GM19463 (cell line): ENCODE measurements around the gene INTS1.

Experiments
- ATAC-seq: cut with Tn5 transposase; IDR thresholded peaks from one replicate; pipeline ENCODE4 v1.9.1; 2021; ENCODE audit warnings: mild to moderate bottlenecking, moderate library complexity; ENCODE audit not compliant: unreplicated experiment

INTS1 gene

DNA sequence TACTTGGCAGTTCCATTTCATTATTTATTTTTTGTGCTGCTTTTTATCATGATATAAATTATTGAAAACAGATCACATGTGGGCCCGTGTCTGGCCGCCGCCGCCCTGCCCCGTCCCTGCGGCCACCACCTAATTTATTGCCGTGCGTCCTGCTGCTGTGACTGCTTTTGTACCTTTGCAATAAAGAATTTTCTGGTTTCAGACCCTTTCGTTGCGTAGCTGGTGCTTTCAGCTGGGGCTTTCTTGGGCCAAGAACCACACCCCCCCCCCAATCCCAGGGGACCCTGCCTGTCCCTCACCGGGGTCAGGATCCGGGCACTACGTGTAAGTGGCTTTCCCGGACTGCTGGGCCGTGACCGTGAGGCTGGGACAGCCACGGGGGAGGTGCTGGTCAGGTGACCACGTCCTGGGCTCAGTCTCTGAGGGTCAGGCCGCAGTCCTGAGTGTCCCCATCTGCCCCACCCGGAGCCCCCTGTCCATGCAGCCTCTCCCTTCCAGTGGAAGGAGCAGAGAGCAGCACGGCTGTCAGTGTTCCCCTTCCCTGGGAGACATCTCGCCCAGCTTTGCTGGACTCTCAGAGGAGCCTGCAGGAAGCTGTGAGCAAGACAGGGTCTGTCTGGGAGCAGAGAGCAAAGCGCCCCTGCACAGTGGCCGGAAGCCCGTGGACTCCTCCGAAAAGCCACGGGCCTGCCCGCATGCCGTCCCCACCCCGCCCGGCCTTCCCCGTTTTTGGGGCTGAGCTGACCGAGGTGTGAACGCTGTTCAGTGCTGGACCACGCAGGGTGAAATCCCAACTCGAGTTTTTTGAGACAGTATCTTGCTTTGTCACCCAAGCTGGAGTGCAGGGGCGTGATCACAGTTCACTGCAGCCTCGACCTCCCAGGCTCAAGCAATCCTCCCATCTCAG is 38.9 kb upstream of the INTS1 start:
- ATAC-seq: no peak

GRCh38 chr7:1542329-1542728 is 38.1 kb upstream of the INTS1 start:
- no peak for ATAC-seq

DNA sequence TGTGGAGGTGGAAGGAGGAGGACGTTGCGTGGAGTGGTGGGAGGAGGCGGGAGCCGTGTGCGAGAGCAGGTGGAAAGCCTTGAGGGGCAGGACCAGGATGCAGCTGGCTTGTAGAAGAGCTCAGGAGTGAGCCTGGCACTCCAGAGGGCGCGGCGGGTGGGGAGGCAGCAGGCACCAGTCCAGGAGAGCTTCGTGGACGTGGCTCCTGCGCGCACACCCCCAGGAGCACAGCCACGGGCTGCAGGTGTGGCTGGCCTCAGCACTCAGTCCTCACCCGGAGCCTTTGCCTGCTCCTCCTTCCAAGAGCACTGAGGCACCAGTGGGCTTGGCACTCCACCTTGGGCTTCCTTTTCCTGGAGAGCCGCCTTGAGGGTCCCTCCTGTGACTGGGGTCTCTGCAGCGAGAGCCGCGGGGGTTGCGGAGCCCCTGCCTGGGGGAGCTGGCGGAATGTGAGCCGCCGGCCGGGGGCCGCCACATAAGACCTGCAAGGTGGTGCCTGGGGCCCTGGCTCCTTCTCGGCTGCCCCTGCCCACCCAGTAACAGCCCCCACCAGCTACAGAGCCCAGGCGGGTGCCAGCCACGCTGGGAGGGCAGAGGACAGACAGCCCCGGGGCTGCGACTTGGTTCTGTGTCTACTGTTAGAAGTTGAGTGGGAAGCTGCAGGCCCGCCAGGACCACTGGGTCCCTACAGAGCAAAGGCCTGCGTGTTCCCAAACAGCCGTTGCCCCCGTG is 37.4 kb upstream of the INTS1 start:
- no peak for ATAC-seq

DNA sequence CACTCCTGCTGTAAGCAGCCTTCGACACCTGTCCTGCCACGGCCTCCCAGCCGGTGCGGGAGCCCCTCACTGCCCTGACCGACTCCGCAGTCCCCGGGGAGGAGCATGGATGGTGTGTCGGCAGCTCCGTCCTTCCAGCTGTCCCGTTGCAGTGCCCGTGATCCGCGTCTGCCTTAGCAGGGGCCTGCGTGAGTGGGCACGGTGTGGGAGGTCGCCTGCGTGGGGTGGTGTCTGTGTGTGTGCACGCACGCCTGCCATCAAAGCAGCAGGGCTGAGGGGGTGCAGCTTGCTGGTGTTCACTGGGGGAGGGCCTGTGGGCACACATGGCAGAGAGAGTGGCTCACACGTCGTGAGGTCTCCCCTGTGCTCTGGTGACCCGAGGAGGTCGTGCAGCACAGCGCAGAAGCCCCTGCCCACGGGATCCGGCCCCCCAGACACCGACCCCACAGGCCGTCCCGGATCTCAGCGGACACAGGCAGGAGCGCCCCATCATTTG is 36.6 kb upstream of the INTS1 start:
- no peak for ATAC-seq

GRCh38 chr7:1539882-1540775 is 35.9 kb upstream of the INTS1 start:
- no peak for ATAC-seq

DNA sequence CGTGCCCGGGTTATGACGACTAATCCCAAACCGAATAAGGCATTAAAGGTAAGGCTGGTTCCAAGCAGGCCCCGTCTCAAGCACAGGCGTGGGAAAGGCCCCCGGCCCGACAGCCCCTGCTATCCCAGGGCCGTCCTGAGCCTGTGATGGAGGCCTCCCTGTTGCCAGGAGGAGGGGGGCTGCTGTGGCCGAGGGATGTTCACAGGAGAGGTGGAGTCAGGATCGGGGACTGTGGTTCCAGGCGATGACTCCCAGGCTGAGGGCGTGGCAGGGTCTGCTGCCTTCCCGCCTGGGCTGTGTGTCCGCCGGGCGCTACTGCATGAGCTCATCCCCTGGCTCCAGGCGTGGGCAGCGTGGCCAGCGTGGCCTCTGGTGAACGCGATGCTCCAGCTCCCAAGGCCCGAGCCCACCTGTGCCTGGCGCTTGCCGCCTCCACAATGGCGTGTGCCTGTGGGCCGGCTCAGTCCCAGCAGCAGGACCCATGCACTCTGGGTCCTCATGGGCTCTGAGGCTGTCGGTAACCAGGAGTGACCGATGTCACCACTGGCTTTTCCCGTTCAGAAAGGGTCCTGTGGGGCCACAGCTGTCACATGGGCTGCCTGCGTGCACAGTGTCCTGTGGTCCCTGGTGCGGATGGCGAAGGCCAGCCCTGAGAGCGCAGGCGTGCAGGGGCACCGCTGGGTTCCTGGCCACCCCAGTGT is 35.1 kb upstream of the INTS1 start:
- ATAC-seq: no peak

DNA sequence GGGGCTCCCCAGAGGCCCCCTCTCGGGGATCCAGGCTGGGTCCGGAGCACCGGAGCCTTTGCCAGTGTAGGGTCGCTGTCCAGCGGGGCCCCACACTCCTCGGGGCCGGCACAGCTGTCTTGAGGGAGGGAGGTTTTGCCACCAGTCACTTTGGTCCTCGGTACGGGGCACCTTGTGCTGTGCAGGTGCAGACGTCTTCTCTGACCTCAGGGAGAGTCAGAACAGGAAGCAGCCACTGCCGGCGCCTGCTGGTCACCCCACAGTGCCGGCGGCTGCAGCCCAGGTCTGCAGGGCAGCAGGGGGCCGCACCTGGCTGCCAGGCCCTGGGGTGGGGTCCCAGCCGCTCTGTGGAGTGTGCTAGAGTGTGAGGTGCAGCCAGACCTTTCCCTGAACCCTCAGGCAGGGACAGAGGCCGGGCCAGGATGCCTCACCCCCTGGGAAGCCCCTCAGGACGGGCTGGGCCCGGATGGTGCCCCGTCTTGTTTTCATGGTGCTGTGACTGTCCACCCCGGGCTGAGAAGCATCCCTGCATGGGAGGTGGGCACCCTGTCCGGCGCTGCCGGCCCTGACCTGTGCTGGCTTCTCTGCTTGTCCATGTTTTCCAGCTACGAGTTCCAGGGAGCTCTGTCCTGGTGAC is 34.5 kb upstream of the INTS1 start:
- no peak for ATAC-seq

DNA sequence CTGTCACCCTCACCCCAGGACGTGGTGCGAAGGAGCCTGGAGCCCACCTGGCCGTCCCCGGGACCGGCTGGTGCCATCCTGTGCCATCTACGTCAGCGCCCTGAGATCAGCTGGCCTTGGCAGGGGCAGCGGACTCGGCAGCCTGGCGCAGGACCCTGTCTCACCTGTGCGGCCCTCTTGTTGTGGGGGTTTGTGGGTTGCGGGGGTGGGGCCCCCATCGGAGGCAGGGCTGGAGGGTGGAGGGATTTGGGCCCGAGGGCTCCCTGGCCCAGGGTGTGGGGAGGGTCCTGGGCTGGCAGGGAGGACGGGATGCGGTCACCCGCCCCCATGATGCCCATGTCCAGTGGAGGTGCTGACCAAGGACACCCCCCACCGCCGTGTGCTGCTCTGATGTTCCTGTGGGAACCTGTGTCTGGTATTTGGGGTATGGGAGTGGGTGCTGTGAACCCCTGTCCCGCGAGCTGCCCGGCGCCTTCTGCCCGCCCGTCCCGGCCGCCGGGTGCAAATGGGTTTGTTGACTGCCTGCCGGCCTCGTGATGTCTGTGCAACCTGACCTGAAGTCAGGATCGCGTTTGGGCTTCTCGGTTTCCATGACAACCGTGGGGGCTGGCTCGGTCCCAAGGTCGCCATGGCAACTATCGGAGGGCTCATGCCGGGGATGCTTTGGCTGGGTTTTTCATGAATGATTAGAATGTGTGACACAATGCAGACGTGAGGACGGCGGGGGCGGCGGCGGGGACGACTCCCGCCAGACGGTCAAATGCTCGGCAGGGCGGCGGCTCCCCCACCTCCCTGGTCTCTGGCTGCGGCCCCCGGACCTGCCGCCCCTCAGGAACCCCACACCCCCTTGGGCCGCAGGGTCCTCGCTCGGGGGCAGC is 33.6 kb upstream of the INTS1 start:
- ATAC-seq: no peak

DNA sequence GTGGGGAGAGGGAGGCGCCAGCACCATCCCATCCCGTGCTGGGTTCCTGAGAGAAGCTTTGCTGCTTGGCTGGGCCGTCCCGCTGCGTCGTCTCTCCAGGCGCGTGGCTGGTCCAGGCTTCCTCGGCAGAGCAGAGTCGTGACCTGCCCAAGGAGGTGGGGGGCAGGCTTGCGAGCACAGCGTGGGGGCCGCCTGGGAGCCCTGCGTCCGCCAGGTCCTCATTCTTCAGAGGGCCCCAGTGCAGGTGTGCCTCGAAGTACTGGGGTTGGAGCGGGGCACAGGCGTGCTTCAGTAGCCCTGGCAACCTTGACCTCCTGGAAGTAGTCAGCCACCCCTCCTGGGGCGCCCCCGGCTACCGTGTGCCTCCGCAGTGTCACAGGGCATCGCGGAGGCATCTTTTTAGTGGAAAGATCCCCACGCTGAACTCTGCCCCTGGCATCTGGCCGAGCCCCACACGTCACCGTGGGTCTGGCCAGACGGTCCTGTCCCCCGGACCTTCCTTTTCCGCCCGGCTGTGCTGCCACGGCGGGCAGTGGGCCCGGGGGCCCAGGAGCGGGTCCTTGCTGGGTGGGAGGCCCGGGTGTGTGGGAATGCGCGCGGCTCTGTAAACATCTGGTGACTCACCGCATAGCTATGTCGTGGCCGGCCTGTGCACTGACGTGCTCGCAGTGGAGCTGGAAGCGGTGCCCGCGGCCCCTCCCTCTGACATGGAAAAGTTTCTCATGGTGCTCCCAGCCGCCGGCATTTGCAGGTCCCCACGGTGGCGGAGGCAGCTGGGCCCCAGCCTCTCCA is 32.8 kb upstream of the INTS1 start:
- no peak for ATAC-seq

GRCh38 chr7:1536455-1536742 is 32.2 kb upstream of the INTS1 start:
- no peak for ATAC-seq

DNA sequence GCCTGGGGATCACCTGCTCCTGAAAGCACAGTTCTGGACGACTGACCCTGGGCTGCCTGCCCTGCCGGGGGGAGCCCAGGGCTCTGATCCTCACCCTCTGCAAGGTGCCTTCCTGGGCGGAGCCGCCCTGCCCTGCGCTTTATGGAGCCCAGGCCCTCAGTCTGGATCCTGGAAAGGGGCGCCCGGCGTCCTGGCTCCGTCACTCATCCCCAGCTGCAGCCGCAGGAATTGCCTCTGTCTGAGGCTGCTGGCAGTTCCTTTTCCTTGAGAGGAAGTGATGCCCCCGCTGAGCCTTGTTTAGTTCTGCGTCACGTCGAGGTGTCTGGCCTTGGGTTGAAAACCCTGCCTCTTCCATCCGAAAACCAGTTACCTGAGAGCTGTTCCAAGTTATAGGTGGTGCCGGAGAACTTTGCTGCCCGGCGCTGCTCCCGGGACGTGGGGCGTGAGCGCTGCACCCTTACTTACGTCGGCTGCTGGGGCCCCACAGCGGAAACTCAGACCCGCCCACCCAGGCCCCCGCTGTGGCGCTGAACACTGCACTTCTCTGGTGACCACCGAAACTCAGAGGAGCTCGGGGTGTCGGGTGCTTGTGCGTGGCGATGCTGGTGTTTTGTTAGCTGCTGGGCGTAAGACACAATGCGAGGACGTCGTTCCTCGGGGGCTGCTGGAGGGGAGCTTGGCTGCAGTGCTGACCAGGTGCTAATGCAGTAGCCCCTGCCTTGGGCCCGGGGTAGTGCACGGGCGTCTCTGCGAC is 31.7 kb upstream of the INTS1 start:
- ATAC-seq: no peak

DNA sequence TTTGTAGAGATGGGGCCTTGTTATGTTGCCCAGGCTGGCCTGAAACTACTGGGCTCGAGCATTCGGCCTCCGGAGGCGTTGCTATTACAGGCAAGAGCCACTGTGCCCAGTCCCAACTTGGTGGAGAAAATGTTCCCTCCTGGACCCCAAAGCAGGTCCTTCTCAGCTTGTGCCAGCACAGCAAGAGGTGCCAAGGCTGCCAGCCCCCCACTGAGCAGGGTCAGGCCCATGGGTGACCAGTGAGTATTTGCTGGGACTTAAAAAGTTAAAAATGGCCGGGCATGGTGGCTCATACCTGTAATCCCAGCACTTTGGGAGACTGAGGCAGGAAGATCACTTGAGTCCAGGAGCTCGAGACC is 30.9 kb upstream of the INTS1 start:
- ATAC-seq: no peak

DNA sequence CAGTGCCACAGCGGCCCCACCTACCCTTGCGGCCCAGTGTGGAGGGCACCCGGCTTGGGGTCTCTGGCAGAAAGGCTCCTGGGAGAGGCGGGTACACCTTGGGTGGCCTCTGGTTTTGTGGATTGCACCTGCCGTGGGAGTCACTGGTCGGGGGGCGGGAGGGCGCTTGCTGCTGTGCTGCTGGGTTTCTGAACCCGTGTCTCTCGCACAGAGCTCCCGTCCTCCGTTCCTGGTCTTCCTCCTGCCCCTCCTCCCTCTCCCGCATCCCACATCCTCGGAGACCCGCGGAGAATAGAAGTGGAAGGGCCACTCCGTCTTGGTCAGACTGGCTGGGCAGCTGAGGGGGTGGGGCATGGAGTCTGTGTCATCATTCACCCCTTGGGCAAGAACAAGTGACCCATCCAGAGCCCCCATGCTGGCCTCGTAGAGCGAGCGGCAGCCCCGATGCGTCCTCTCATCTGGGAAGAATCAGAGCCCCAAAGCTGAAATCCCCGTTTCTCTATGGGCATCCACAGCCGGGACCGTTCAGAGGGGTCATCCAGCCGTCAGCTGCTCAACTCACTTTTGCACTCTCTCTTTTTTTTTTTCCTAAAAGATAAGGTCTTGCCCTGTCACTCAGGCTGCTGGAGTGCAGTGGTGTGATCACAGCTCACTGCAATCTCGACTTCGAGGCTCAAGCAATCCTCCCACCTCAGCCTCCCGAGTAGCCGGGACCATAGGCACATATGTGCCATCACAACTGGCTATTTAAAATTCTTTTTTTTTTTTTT is 30.3 kb upstream of the INTS1 start:
- ATAC-seq: no peak

GRCh38 chr7:1533547-1534329 is 29.5 kb upstream of the INTS1 start:
- ATAC-seq: no peak

GRCh38 chr7:1533255-1533546 is 29.0 kb upstream of the INTS1 start:
- ATAC-seq: no peak

DNA sequence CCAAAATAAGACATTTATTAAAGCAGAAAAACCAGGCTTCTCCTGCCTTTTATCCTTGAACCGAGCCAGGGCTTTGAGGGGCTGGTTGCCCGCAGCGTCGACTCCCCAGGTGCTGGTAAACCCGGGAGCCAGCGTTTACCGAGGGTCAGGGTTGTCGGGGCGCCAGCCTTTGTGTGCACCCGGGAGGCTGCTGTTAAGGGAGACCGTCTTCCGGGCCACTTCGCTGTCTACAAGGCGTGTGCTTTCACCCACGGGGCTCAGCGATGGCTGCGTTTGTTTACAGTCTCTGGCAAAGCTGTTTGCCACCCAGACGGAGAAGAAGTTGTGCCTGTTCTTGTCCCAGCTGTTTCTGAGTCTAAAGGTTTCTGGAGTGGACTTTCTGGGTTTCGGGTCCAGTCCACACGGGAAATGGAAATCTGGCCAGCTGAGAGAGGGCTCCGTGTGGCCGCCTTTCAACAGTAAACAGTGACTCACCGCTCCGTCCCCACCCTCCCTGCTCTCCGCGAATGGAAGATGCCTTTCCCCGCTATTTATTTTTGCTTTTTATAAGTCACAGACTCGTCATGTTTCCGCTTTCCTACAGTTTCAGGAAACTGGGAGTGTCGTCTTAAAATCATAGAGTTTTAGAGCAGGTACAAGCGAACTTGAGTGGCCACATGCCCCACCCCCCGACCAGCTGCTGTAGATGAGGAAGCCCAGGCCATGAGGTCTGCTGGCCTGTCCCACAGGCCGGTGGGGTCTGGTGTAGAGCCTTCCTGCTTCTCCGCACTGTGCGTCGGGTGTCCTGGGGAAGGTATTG is 28.5 kb upstream of the INTS1 start:
- ATAC-seq: no peak
